HG02840 (cell line): ENCODE results near the gene OR9K2.
"Not testable (repeated sequence)": the region's sequence is repeated elsewhere in the genome, so short reads cannot be mapped to it uniquely, and the experiment has no call there.

ENCODE experiments used
- ATAC-seq: cut with Tn5 transposase; IDR thresholded peaks from one replicate; pipeline ENCODE4 v1.9.1; 2021; ENCODE audit warnings: mild to moderate bottlenecking, moderate library complexity, moderate number of reproducible peaks; ENCODE audit not compliant: unreplicated experiment, low FRiP score

The OR9K2 gene, protein sequence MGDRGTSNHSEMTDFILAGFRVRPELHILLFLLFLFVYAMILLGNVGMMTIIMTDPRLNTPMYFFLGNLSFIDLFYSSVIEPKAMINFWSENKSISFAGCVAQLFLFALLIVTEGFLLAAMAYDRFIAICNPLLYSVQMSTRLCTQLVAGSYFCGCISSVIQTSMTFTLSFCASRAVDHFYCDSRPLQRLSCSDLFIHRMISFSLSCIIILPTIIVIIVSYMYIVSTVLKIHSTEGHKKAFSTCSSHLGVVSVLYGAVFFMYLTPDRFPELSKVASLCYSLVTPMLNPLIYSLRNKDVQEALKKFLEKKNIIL

DNA sequence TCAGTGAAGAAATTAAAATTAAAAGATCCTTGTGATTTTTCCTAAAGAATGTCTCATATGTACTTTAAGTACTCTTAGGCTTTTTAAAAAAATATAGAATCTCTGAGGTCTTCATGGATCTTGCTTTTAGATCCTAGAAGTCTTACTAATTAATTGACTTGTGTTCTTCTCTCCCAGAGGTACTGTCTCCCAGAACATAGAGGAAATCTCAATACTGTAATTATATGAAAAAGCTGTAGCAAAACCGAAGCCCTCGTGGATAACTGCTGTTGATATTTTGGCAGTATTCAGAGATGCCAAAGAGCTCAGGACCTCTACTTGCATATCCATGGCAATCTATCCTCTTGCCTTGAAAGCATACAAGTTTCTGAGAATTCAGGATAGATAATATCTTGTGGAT, at the start of gene OR9K2:
Gene OR9K2 (plus strand): TSS at position 301 of the 400 bp plus-strand sequence. CDS start 3,429 bp downstream, outside the sequence.
- no peak for ATAC-seq

DNA sequence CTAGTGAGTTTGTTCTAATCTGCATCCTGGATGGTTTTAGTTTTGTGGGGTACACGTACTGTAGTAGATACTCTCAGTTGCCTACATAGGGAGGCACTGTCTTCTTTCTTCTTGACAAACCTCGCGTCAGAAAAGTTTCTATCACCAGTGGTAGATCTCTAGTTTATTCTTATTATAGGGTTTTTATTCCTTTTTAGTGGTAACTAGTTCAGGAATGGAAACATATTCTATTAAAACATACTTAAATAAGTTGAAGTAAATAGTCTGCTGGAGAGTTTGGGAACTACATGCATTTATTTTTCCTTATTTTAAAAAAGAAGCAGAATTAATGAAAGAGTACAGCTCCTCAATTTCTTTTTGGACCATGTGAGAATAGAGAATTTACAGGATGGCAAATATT, 33.6 kb upstream of the OR9K2 start:
- ATAC-seq = no peak

DNA sequence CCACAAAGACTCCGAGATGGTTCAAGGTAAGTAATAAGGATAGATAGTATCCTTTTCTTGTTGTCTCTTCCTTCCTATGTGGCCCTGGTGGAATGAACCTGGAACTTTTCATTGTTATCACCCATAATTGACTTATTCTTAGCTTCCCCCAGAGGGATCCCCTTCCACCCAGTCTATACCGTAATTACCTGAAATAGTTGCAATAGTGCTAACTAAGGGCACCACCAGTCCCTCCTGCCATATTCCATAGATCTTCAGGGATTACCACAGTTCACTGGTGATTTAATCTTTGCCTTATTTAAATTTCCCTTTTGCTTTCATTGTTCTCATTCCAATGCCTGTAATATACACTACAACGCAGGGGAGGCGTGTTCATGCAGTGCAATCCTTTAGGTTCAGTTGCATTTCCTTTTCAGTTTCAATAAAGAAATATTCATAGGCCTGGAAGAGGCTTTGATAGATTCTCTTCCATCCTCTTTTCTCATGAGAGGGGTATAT, 13.8 kb upstream of the OR9K2 start:
- no peak for ATAC-seq

DNA sequence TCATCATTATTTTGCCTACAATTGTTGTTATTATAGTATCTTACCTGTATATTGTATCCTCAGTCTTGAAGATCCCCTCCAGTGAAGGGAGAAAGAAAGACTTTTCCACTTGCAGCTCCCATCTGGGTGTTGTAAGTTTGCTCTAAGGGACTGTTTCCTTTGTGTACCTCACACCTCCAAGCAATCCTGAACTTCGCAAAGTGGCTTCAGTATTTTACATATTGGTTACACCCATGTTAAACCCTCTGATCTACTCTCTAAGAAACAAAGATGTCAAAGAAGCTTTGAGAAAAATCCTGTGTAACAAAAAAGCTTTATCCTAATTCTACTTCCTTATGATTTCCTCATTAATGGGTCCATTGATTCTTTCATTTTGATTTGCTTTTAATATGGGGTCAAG, 10.1 kb upstream of the OR9K2 start:
- no peak for ATAC-seq

DNA sequence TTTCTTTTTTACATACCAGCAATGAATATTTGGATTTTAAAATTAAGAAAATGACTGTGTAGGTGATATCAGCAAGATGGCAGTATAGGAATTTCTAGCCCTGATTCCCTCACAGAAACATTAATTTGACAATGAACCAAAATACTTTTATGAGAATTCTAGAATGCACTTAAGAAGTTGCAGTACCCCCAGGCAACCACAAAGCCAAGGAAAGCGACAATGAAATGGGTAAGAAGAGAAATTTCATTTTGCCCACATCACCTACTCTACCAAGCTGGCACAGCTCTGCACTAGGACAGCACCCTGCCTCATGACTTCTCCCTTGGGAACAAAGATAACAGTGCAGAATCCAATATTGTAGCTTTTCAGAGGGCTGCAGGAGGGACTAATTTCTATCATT, 6.6 kb downstream of the OR9K2 start:
- no peak for ATAC-seq

DNA sequence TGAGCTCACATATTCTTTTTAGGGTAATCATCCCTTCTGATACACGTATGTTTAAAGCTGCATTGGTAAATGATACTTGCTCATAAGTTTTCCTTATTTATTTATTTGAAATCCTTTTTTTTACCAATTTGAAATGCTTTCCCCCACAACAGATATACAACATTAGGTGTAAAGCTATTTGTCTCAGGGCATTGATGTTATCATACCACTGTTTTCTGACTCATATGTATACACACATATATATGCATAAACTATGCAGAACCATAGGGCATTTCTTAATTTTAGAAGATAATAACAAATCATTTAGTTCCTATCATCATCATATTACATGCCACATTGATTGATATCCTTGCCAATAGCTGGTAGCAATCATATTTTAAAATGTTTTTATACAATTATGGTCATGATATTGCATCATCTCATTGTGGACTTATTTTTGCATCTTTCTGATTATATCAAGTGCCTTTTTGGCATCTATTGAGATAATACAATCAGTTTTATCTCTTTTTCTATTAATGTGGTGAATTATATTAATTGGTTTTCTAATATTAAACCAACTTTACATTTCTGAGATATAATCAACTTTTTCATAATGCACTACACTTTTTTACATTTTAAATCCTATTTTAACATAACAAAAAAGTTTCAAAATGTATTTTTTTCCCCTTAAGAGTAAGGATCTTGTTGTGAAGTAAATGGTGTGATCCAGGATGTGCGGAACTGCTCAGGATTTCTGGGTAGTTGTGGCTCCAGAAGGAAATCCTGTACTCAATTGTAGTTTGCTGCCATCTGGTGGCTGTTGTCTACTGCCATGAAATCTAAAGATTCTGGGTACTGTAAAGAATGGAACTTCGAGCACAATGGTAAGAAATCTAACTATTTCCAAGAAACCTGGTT, 16.7 kb downstream of the OR9K2 start:
- no peak for ATAC-seq

DNA sequence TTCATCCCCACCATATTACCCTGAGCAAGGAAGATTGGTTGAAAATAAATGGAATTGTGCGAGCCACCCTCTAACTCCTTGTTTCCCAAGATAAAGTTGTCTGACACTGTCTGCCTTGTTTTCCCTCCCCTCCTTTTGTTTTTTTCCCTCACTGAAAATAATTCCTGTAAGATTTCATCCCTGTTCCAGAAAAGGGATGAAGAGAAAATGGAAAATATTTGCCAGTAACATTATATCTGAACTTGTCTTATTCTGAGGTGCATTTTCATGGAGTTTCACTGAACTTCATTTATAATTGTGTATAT, 17.3 kb downstream of the OR9K2 start:
- ATAC-seq = no peak

DNA sequence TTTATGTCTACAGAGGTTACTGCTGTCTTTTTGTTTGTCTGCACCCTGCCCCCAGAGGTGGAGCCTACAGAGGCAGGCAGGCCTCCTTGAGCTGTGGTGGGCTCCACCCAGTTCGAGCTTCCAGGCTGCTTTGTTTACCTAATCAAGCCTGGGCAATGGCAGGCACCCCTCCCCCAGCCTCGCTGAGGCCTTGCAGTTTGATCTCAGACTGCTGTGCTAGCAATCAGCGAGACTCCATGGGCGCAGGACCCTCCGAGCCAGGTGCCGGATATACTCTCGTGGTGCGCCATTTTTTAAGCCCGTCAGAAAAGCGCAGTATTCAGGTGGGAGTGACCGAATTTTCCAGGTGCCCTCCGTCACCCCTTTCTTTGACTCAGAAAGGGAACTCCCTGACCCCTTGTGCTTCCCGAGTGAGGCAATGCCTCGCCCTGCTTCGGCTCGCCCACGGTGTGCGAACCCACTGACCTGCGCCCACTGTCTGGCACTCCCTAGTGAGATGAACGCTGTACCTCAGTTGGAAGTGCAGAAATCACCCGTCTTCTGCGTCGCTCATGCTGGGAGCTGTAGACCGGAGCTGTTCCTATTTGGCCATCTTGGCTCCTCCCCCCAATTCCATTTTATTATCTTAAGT, 40.9 kb downstream of the OR9K2 start:
- not testable (repeated sequence) for ATAC-seq

DNA sequence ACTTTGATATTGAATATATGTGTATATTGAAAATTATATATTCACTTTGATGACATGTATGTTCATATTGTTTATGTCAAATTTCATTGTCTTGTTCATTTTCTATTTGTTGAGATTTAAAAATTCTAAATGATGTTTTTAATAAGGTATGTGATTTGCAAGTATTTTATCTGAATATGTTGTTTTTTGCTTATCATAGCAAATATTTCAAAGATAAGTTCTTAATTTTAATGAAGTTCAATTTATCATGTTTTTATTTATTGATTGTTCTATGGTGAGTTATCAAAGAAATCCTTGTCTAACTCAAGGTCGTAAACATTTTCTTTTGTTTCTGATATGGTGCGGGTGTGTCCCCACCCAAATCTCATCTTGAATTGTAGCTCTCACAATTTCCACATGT, 45.2 kb downstream of the OR9K2 start:
- no peak for ATAC-seq

DNA sequence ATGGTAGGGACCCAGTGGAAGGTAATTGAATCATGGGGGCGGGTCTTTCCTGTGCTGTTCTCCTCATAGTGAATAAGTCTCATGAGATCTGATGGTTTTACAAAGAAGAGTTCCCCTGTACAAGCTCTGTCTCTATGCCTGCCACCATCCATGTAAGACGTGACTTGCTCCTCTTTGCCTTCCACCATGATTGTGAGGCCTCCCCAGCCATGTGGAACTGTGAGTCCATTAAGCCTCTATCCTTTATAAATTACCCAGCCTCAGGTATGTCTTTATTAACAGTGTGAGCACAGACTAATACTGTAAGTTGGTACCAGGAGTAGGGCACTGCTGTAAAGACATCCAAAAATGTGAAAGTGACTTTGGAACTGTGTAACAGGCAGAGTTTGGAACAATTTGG, 45.6 kb downstream of the OR9K2 start:
- ATAC-seq = not testable (repeated sequence)

DNA sequence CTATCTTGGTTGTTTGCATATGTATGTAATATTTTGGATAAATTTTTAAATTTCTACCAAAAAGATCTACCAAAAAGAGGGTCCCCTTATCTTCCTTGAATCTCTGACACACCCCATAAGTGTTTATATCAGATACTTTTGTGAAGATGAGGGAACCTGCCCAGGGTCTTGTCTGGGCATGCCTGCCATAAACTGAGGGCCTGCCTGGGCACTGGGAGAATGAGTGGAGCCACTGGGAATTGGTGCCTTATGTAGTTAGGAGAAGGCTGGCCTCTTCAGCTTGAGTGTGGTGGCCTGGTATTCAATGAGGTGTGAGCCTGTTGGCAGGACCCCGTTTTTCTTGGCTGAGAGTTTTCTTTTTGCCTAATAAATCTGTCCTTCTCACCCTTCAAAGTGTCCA, 46.5 kb downstream of the OR9K2 start:
- no peak for ATAC-seq

DNA sequence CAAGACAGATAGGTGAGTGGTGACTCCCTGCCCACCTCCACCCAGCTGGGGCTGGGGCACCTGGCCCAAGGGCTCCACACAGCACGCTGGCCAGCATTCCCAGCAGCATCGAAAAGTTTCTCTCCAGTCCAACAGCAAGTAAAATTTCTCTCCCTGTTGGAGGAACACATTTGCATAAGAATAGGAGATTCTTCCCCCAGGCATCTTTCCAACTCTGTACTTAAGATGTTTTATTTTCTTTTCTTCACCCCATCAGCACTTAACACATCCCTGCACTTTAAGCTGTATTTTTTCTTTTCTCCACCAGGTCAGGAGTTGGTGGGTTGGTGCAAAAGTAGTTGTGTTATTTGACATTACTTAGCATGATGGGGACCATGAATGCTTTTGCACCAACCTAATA, 47.2 kb downstream of the OR9K2 start:
- ATAC-seq = no peak
